ENCODE results near the gene MCOLN3. TPM values are rescaled to one million over a fixed set of nuclear protein-coding genes. Genes with fewer than 3 reads are reported as not detected.

Gene MCOLN3
- total RNA-seq: under 1 TPM; 0.47 to 0.50 TPM
- polyA plus RNA-seq: 0.29 TPM

- DNase-seq: peak in 4 of 5 donors; percentile 22 to 50 (median 28)
- ChIA-PET CTCF (interaction anchor here (1.2 to 3.5 kb wide), 3 partner anchors 17 to 104 kb away, joined by 3 to 18 read pairs (median 4); no protein-coding TSS in a partner anchor), POLR2A (interaction anchor here (0.6 to 1.4 kb wide), 2 partner anchors 59 to 211 kb away, joined by 3 read pairs; partner anchors contain the start of gene C1orf52)
- Histone ChIP-seq H3K27ac (ENCODE audit: low read depth, low read length) (no peak within 1 kb of the TSS), H3K36me3 (ENCODE audit: insufficient read depth, low read length) (no peaks in the 10 kb centered on the region), H3K4me3 (ENCODE audit: low read length) (peak within 1 kb of the TSS; percentile 26), H3K27me3 (ENCODE audit: insufficient read depth, low read length, poor library complexity, severe bottlenecking) (peaks cover 21% of the 10 kb centered on the region), H3K9me3 (ENCODE audit: low read length) (no peaks in the 10 kb centered on the region), H3K4me1 (ENCODE audit: insufficient read depth, low read length) (peaks cover 32% of the 10 kb centered on the region)
- Mint-ChIP-seq H3K27me3 (peaks cover 26 to 52% of the 10 kb centered on the region in 2 donors), H3K4me1 (peaks cover 19 to 38% (median 34%) of the 10 kb centered on the region in 3 donors), H3K27ac (peak within 1 kb of the TSS in 2 of 8 donors; percentile 24 to 52), H3K9me3 (no peaks in the 10 kb centered on the region), H3K4me3 (peak within 1 kb of the TSS; percentile 66 to 93 (median 81)), H3K36me3 (peaks cover 0 to 1% (median 0%) of the 10 kb centered on the region in 3 donors)
Measured at GRCh38 chr1:85048296-85049064, at the start of gene MCOLN3. MCOLN3 (minus strand) TSS chr1:85048500; CDS start chr1:85045360, 3,140 bp downstream.

- no peak overlapping the region for H3K27ac Mint-ChIP-seq
- H3K4me3 ChIP-seq (ENCODE audit: low read length): no peak overlapping the region
- POLR2A ChIA-PET: no interaction called here
- H3K27me3 ChIP-seq (ENCODE audit: insufficient read depth, low read length, poor library complexity, severe bottlenecking): no peaks in the 10 kb centered on the region
- H3K36me3 Mint-ChIP-seq: peaks cover 0 to 14% (median 4%) of the 10 kb centered on the region in 3 donors
- H3K4me3 Mint-ChIP-seq: no peak overlapping the region
- no peak overlapping the region for H3K27ac ChIP-seq (ENCODE audit: low read depth, low read length)
- peaks cover 2 to 7% of the 10 kb centered on the region in 2 donors for H3K27me3 Mint-ChIP-seq
- no peak for DNase-seq
- H3K4me1 Mint-ChIP-seq: peaks cover 2 to 18% (median 4%) of the 10 kb centered on the region in 3 donors
- no peaks in the 10 kb centered on the region for H3K9me3 Mint-ChIP-seq
- no peaks in the 10 kb centered on the region for H3K36me3 ChIP-seq (ENCODE audit: insufficient read depth, low read length)
- CTCF ChIA-PET: no interaction called here
- H3K9me3 ChIP-seq (ENCODE audit: low read length): no peaks in the 10 kb centered on the region
- no peaks in the 10 kb centered on the region for H3K4me1 ChIP-seq (ENCODE audit: insufficient read depth, low read length)
Measured at GRCh38 chr1:85093644-85094043, 45.3 kb upstream of the MCOLN3 start.

- no peaks in the 10 kb centered on the region for H3K36me3 ChIP-seq (ENCODE audit: insufficient read depth, low read length)
- H3K9me3 Mint-ChIP-seq: no peaks in the 10 kb centered on the region
- H3K4me1 ChIP-seq (ENCODE audit: insufficient read depth, low read length): no peaks in the 10 kb centered on the region
- ChIA-PET CTCF (no interaction called here), POLR2A (no interaction called here)
- H3K27me3 Mint-ChIP-seq: peaks cover 2 to 7% of the 10 kb centered on the region in 2 donors
- DNase-seq: no peak
- no peak overlapping the region for H3K27ac Mint-ChIP-seq
- peaks cover 0 to 10% (median 4%) of the 10 kb centered on the region in 3 donors for H3K36me3 Mint-ChIP-seq
- no peak overlapping the region for H3K27ac ChIP-seq (ENCODE audit: low read depth, low read length)
- H3K4me3 ChIP-seq (ENCODE audit: low read length): no peak overlapping the region
- no peaks in the 10 kb centered on the region for H3K27me3 ChIP-seq (ENCODE audit: insufficient read depth, low read length, poor library complexity, severe bottlenecking)
- no peaks in the 10 kb centered on the region for H3K9me3 ChIP-seq (ENCODE audit: low read length)
- H3K4me3 Mint-ChIP-seq: peak overlapping the region in 4 of 7 donors; percentile 19 to 55 (median 31)
- peaks cover 2 to 18% (median 4%) of the 10 kb centered on the region in 3 donors for H3K4me1 Mint-ChIP-seq
Measured at GRCh38 chr1:85091671-85092280, 43.5 kb upstream of the MCOLN3 start.

GRCh38 chr1:85090225-85090624, 41.9 kb upstream of the MCOLN3 start:
- no peak overlapping the region for H3K4me3 Mint-ChIP-seq
- Histone ChIP-seq H3K4me1 (ENCODE audit: insufficient read depth, low read length) (no peaks in the 10 kb centered on the region), H3K27me3 (ENCODE audit: insufficient read depth, low read length, poor library complexity, severe bottlenecking) (no peaks in the 10 kb centered on the region), H3K27ac (ENCODE audit: low read depth, low read length) (no peak overlapping the region), H3K36me3 (ENCODE audit: insufficient read depth, low read length) (no peaks in the 10 kb centered on the region), H3K4me3 (ENCODE audit: low read length) (no peak overlapping the region), H3K9me3 (ENCODE audit: low read length) (no peaks in the 10 kb centered on the region)
- peaks cover 2 to 18% (median 4%) of the 10 kb centered on the region in 3 donors for H3K4me1 Mint-ChIP-seq
- H3K27me3 Mint-ChIP-seq: peaks cover 2 to 7% of the 10 kb centered on the region in 2 donors
- DNase-seq: peak in 2 of 5 donors; percentile 26 to 30
- no peaks in the 10 kb centered on the region for H3K9me3 Mint-ChIP-seq
- no peak overlapping the region for H3K27ac Mint-ChIP-seq
- ChIA-PET POLR2A (no interaction called here), CTCF (no interaction called here)
- peaks cover 0 to 4% (median 4%) of the 10 kb centered on the region in 3 donors for H3K36me3 Mint-ChIP-seq

GRCh38 chr1:85089203-85089602, 40.9 kb upstream of the MCOLN3 start:
- peaks cover 2 to 18% (median 4%) of the 10 kb centered on the region in 3 donors for H3K4me1 Mint-ChIP-seq
- H3K36me3 Mint-ChIP-seq: peaks cover 0 to 4% (median 3%) of the 10 kb centered on the region in 3 donors
- H3K36me3 ChIP-seq (ENCODE audit: insufficient read depth, low read length): no peaks in the 10 kb centered on the region
- no peaks in the 10 kb centered on the region for H3K9me3 ChIP-seq (ENCODE audit: low read length)
- peak overlapping the region in 2 of 8 donors; percentile 18 to 61 for H3K27ac Mint-ChIP-seq
- H3K4me3 Mint-ChIP-seq: no peak overlapping the region
- ChIA-PET POLR2A (interaction anchor here (0.6 kb wide), 1 partner anchor 24 kb away, joined by 3 read pairs; no protein-coding TSS in a partner anchor), CTCF (no interaction called here)
- no peak overlapping the region for H3K27ac ChIP-seq (ENCODE audit: low read depth, low read length)
- H3K9me3 Mint-ChIP-seq: no peaks in the 10 kb centered on the region
- H3K4me3 ChIP-seq (ENCODE audit: low read length): no peak overlapping the region
- no peak for DNase-seq
- no peaks in the 10 kb centered on the region for H3K4me1 ChIP-seq (ENCODE audit: insufficient read depth, low read length)
- peaks cover 2 to 7% of the 10 kb centered on the region in 2 donors for H3K27me3 Mint-ChIP-seq
- H3K27me3 ChIP-seq (ENCODE audit: insufficient read depth, low read length, poor library complexity, severe bottlenecking): no peaks in the 10 kb centered on the region

- no peaks in the 10 kb centered on the region for H3K36me3 ChIP-seq (ENCODE audit: insufficient read depth, low read length)
- no peak for DNase-seq
- Mint-ChIP-seq H3K4me1 (peaks cover 2 to 18% (median 4%) of the 10 kb centered on the region in 3 donors), H3K27me3 (peaks cover 1 to 5% of the 10 kb centered on the region in 2 donors), H3K36me3 (peaks cover 2 to 4% (median 2%) of the 10 kb centered on the region in 3 donors), H3K9me3 (no peaks in the 10 kb centered on the region), H3K4me3 (no peak overlapping the region), H3K27ac (no peak overlapping the region)
- no peaks in the 10 kb centered on the region for H3K4me1 ChIP-seq (ENCODE audit: insufficient read depth, low read length)
- no peaks in the 10 kb centered on the region for H3K9me3 ChIP-seq (ENCODE audit: low read length)
- H3K27ac ChIP-seq (ENCODE audit: low read depth, low read length): no peak overlapping the region
- no peak overlapping the region for H3K4me3 ChIP-seq (ENCODE audit: low read length)
- H3K27me3 ChIP-seq (ENCODE audit: insufficient read depth, low read length, poor library complexity, severe bottlenecking): no peaks in the 10 kb centered on the region
- ChIA-PET POLR2A (no interaction called here), CTCF (no interaction called here)
Measured at GRCh38 chr1:85088408-85088784, 40.1 kb upstream of the MCOLN3 start.

- no peaks in the 10 kb centered on the region for H3K4me1 ChIP-seq (ENCODE audit: insufficient read depth, low read length)
- no peak overlapping the region for H3K27ac ChIP-seq (ENCODE audit: low read depth, low read length)
- peaks cover 2 to 18% (median 4%) of the 10 kb centered on the region in 3 donors for H3K4me1 Mint-ChIP-seq
- no peaks in the 10 kb centered on the region for H3K9me3 Mint-ChIP-seq
- no peak overlapping the region for H3K27ac Mint-ChIP-seq
- H3K4me3 Mint-ChIP-seq: no peak overlapping the region
- ChIA-PET POLR2A (no interaction called here), CTCF (no interaction called here)
- no peak for DNase-seq
- peaks cover 0 to 3% (median 2%) of the 10 kb centered on the region in 3 donors for H3K36me3 Mint-ChIP-seq
- peaks cover 0 to 7% of the 10 kb centered on the region in 2 donors for H3K27me3 Mint-ChIP-seq
- H3K9me3 ChIP-seq (ENCODE audit: low read length): no peaks in the 10 kb centered on the region
- no peaks in the 10 kb centered on the region for H3K36me3 ChIP-seq (ENCODE audit: insufficient read depth, low read length)
- H3K4me3 ChIP-seq (ENCODE audit: low read length): no peak overlapping the region
- H3K27me3 ChIP-seq (ENCODE audit: insufficient read depth, low read length, poor library complexity, severe bottlenecking): no peaks in the 10 kb centered on the region
Measured at GRCh38 chr1:85087659-85088407, 39.5 kb upstream of the MCOLN3 start.
